HepG2 (cell line): Measurements from ENCODE around the gene IMP3. TPM values are rescaled to one million over a fixed set of nuclear protein-coding genes. Genes with fewer than 3 reads are reported as not detected.

Experiments used
- ATAC-seq: fragments of 200-7000 bp; cut with Tn5 transposase; 3 replicates; pipeline ENCODE4 v1.9.1; 2020; ENCODE audit warnings: mild to moderate bottlenecking, moderate library complexity
- BruUV-seq: library from RNA; stranded (reverse); fragments of 400-500 nt; replicated peaks from 2 replicates; lab custom pipeline; 2021; lab: Mats Ljungman, UMichigan
- CTCF ChIA-PET: fragments of 300-600 bp; formaldehyde crosslinking; extraction: SDS; loops from one replicate; lab custom pipeline; 2021; ENCODE audit warnings: low total read pairs, inconsistent platforms, low intra/inter-chr PET ratio; lab: Yijun Ruan, JAX
- POLR2A ChIA-PET: fragments of 350-600 bp; sonication (Branson Sonifier 250); formaldehyde crosslinking; loops from one replicate; lab custom pipeline; 2020; ENCODE audit warnings: antibody characterized with exemption, inconsistent platforms; lab: Yijun Ruan, JAX
- DNase-seq: peaks from one replicate; pipeline ENCODE4 v3.0.0-alpha.2; 2015; ENCODE audit warnings: low spot score
- FAIRE-seq: peaks from 3 replicates; lab custom pipeline; 2011; peaks lifted over from hg19 to GRCh38; lab: Jason Lieb, UNC
- H2AFZ ChIP-seq: one replicate; pipeline ENCODE4 v1.6.1; 2011; ENCODE audit warnings: low read length, inconsistent platforms
- H3K27ac ChIP-seq: fragments of 300-600 bp; 3 replicates; pipeline ENCODE4 v1.8.0; 2011; ENCODE audit warnings: mixed run types, mild to moderate bottlenecking, mixed read lengths, low read length, inconsistent platforms; ENCODE audit not compliant: insufficient read depth; ENCODE audit errors: extremely low read length
- H3K27me3 ChIP-seq, 2 experiments: fragments of 200-600 bp in 1 of 2; 2 replicates in 1 of 2; 3 replicates in 1 of 2; pipeline versions ENCODE4 v1.6.0 to v1.8.0; 2011; ENCODE audit warnings: low read length in 2 of 2, mild to moderate bottlenecking in 2 of 2, moderate library complexity in 2 of 2, inconsistent platforms in 1 of 2; ENCODE audit not compliant: insufficient read depth in 2 of 2, control insufficient read depth in 1 of 2
- H3K36me3 ChIP-seq, 2 experiments: fragments of 200-600 bp in 1 of 2; replicated peaks in 1 of 2; 2 replicates in 1 of 2; 3 replicates in 1 of 2; pipeline versions ENCODE4 v1.5.1 to v1.8.0; 2011; ENCODE audit warnings: low read length in 2 of 2, inconsistent platforms in 1 of 2; ENCODE audit not compliant: insufficient read depth in 2 of 2, control insufficient read depth in 1 of 2
- H3K4me1 ChIP-seq: 2 replicates; pipeline ENCODE4 v1.5.1; 2012; ENCODE audit warnings: low read length, inconsistent platforms; ENCODE audit not compliant: insufficient read depth
- H3K4me2 ChIP-seq: 2 replicates; pipeline ENCODE4 v1.6.0; 2011; ENCODE audit warnings: low read depth, low read length, inconsistent platforms
- H3K4me3 ChIP-seq, 3 experiments: fragments of 200-600 bp in 1 of 3; sonication (generic), shearing (Covaris generic) in 1 of 3; replicated peaks in 1 of 3; 2 replicates each; pipeline ENCODE4 v1.5.1; 2011 to 2016; ENCODE audit warnings: low read length in 3 of 3, inconsistent platforms in 2 of 3, low read depth in 2 of 3, mild to moderate bottlenecking in 2 of 3, control low read depth in 1 of 3, mixed read lengths in 1 of 3; ENCODE audit not compliant: insufficient read depth in 1 of 3
- H3K79me2 ChIP-seq: one replicate; pipeline ENCODE4 v1.6.1; 2011; ENCODE audit warnings: low read length, inconsistent platforms; ENCODE audit not compliant: insufficient read depth
- H3K9ac ChIP-seq: 2 replicates; pipeline ENCODE4 v1.6.0; 2011; ENCODE audit warnings: mild to moderate bottlenecking, low read depth, low read length, inconsistent platforms; ENCODE audit not compliant: insufficient read depth
- H3K9me3 ChIP-seq: 2 replicates; pipeline ENCODE4 v1.5.1; 2012; ENCODE audit warnings: mild to moderate bottlenecking, low read length
- H4K20me1 ChIP-seq: 2 replicates; pipeline ENCODE4 v1.6.0; 2011; ENCODE audit warnings: inconsistent platforms, mild to moderate bottlenecking, low read length, moderate library complexity; ENCODE audit not compliant: insufficient read depth
- AHDC1 ChIP-seq: sonication (generic); formaldehyde crosslinking; IDR thresholded peaks from 2 replicates; pipeline ENCODE4 v1.5.1; 2020; ENCODE audit warnings: mild to moderate bottlenecking, missing genetic modification reagents, borderline replicate concordance
- CHCHD3 ChIP-seq: sonication (generic); formaldehyde crosslinking; IDR thresholded peaks from 2 replicates; pipeline ENCODE4 v1.8.0; 2022; ENCODE audit warnings: mild to moderate bottlenecking, missing genetic modification reagents, moderate library complexity
- FOXP1 ChIP-seq, 2 experiments: fragments of 450-650 bp in 1 of 2; IDR thresholded peaks; 2 replicates each; pipeline ENCODE4 v1.6.1; 2017 to 2018; ENCODE audit warnings: antibody characterized with exemption in 1 of 2
- HNRNPLL ChIP-seq: fragments of 200-400 bp; formaldehyde crosslinking; IDR thresholded peaks from 2 replicates; pipeline ENCODE4 v1.6.1; 2017; ENCODE audit warnings: mild to moderate bottlenecking, low read depth, low read length; ENCODE audit not compliant: poor library complexity, severe bottlenecking
- PCBP1 ChIP-seq: fragments of 200-400 bp; formaldehyde crosslinking; IDR thresholded peaks from 2 replicates; pipeline ENCODE4 v1.6.1; 2017; ENCODE audit warnings: mild to moderate bottlenecking, low read depth, low read length, borderline replicate concordance
- SMAD9 ChIP-seq: sonication (generic); formaldehyde crosslinking; IDR thresholded peaks from 2 replicates; pipeline ENCODE4 v1.5.1; 2020; ENCODE audit warnings: mild to moderate bottlenecking, missing genetic modification reagents
- USF2 ChIP-seq, 2 experiments: sonication (generic) in 1 of 2; formaldehyde crosslinking in 1 of 2; IDR thresholded peaks; 2 replicates each; pipeline versions ENCODE4 v1.5.1 to v1.6.1; 2011 to 2020; ENCODE audit warnings: borderline replicate concordance in 1 of 2, low read depth in 1 of 2, low read length in 1 of 2, mild to moderate bottlenecking in 1 of 2, missing genetic modification reagents in 1 of 2, moderate library complexity in 1 of 2
- ZHX2 ChIP-seq, 2 experiments: sonication (generic) in 1 of 2; formaldehyde crosslinking in 1 of 2; IDR thresholded peaks; 2 replicates each; pipeline versions ENCODE4 v1.6.1 to v1.9.0; 2014 to 2022; ENCODE audit warnings: antibody characterized with exemption in 1 of 2, borderline replicate concordance in 1 of 2, inconsistent platforms in 1 of 2, low read depth in 1 of 2, missing genetic modification reagents in 1 of 2
- ZNF75D ChIP-seq: sonication (generic); formaldehyde crosslinking; IDR thresholded peaks from 2 replicates; pipeline ENCODE4 v1.8.1; 2023; ENCODE audit warnings: missing genetic modification reagents, mild to moderate bottlenecking, borderline replicate concordance
- WGBS: methylation state at CpG from one replicate; pipeline ENCODE4 v1.1.6; 2017; ENCODE audit warnings: low lambda C conversion rate; 5-methylcytosine and 5-hydroxymethylcytosine counted together
- in situ Hi-C: cut with HindIII; loops from 2 replicates; pipeline ENCODE4 v1.10.0; 2017; ENCODE audit warnings: low pct_unique_long_range_greater_than_20kb; ENCODE audit not compliant: extremely low pct_ligation_motif_present
- intact Hi-C: fragments of 100-400 bp; cut with micrococcal nuclease; formaldehyde crosslinking; loops from one replicate; pipeline ENCODE4 v1.10.0; 2022; ENCODE audit not compliant: unreplicated experiment
- polyA plus RNA-seq, 8 experiments: library from polyadenylated mRNA; depleted of rRNA in 3 of 8; stranded (reverse) in 7 of 8; unstranded in 1 of 8; fragments of >200 nt; fragmentation: Illumina TruSeq in 4 of 8; extraction: Trizol in 4 of 8; gene quantifications; 2 replicates each; pipeline versions ENCODE4 v1.2.1 to v1.2.3, GENCODE V29; 2011 to 2016; ENCODE audit warnings: low read depth in 4 of 8, missing spikeins in 1 of 8, mixed read lengths in 1 of 8; ENCODE audit not compliant: insufficient read depth in 1 of 8
- total RNA-seq, 5 experiments: library from RNA; depleted of rRNA; stranded (reverse); fragments of >200 nt; fragmentation: Illumina TruSeq; extraction: Trizol; gene quantifications; 2 replicates each; pipeline ENCODE4 v1.2.3, GENCODE V29; 2016; ENCODE audit warnings: low read depth in 1 of 5

IMP3 gene
- total and polyA plus RNA-seq, 2 of the 13 experiments (the other 11 are each of a cell fraction or from before 2014, with no cell fraction given) = 38.3 to 143 TPM

DNA sequence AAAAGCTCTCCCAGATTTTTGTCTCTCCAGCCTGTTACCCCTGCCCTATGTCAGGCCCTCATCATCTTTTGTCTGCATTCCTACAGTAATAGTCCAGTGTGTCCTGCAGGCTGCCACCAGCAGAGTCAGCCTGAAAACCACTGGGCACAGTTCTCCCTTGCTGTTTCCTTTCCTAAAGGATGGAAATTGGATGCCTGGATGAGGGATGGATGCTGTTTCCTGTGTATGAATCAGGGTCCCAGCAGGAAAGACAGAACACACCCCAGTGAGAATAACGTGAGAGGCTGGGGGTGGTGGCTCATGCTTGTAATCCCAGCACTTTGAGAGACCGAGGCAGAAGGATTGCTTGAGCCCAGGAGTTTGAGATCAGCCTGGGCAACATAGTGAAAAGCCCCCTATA lies 4.4 kb upstream of the IMP3 start:
- Histone ChIP-seq H3K4me3 (no peak overlapping the region), H3K9me3 (no peaks in the 10 kb centered on the region), H3K4me2 (no peak overlapping the region), H3K27ac (no peak overlapping the region), H3K4me1 (peaks cover 35% of the 10 kb centered on the region), H4K20me1 (no peaks in the 10 kb centered on the region), H3K36me3 (no peaks in the 10 kb centered on the region), H3K27me3 (peaks cover 0 to 2% of the 10 kb centered on the region in 2 experiments; a peak in 1 of 5 replicates), H2AFZ (no peak overlapping the region), H3K79me2 (peaks cover 25% of the 10 kb centered on the region), H3K9ac (no peak overlapping the region)
- 85% methylated on average over 2 of the region's 2 CpGs for WGBS
- in situ Hi-C loops (loop anchor here (10.0 kb wide), 1 partner anchor 280 kb away; the partner anchor contains the start of gene MAN2C1), intact Hi-C loops (no loop called here)
- DNase-seq = no peak
- BruUV-seq = no TSS peak
- ChIA-PET POLR2A (no interaction called here), CTCF (no interaction called here)
- no peak for ATAC-seq
- no peak for FAIRE-seq
- TF ChIP-seq ZNF75D (CRISPR knock-in tag) = no peak
- TF ChIP-seq CHCHD3 (CRISPR knock-in tag) = no peak
- no peak for TF ChIP-seq FOXP1 (IDR thresholded peaks at IDR 0.05)
- no peak for TF ChIP-seq FOXP1 (CRISPR knock-in tag; IDR thresholded peaks at IDR 0.05)
- TF ChIP-seq USF2 (IDR thresholded peaks at IDR 0.05; ENCODE audit: low read depth, low read length) = no peak
- no peak for TF ChIP-seq USF2 (CRISPR knock-in tag; IDR thresholded peaks at IDR 0.05; ENCODE audit: borderline replicate concordance)
- no peak for TF ChIP-seq PCBP1
- no peak for TF ChIP-seq HNRNPLL
- TF ChIP-seq ZHX2 (IDR thresholded peaks at IDR 0.05; ENCODE audit: low read depth) = no peak
- TF ChIP-seq ZHX2 (CRISPR knock-in tag; IDR thresholded peaks at IDR 0.05; ENCODE audit: borderline replicate concordance) = no peak
- TF ChIP-seq AHDC1 (CRISPR knock-in tag) = no peak
- TF ChIP-seq SMAD9 (CRISPR knock-in tag) = no peak
